Measurements from ENCODE around the gene PTN. TPM values are rescaled to one million over a fixed set of nuclear protein-coding genes. Genes with fewer than 3 reads are reported as not detected.

The PTN gene
- polyA plus RNA-seq, 2 of the 4 experiments (the other 2 are of a cell fraction), result not detected

GRCh38 chr7:137245890-137246289 is 97.6 kb downstream of the PTN start:
- ChIA-PET CTCF (no interaction called here), POLR2A (no interaction called here)
- H3K27ac ChIP-seq, result no peak overlapping the region
- 33% methylated on average over 2 of the region's 2 CpGs for WGBS (ENCODE audit: missing lambda C conversion rate)
- H3K9me3 ChIP-seq, result no peaks in the 10 kb centered on the region
- no peak for FAIRE-seq
- ATAC-seq, result no peak
- H3K4me1 ChIP-seq, result no peaks in the 10 kb centered on the region
- no peak overlapping the region for H3K4me3 ChIP-seq
- TF ChIP-seq REST (IDR thresholded peaks at IDR 0.05) (no peak), RNF2 (IDR thresholded peaks at IDR 0.05; ENCODE audit: borderline replicate concordance, low read depth) (no peak), CEBPB (IDR thresholded peaks at IDR 0.05) (no peak), SMC3 (IDR thresholded peaks at IDR 0.05) (no peak), NFE2L2 (conservative IDR thresholded peaks at IDR 0.05; ENCODE audit: low read length) (no peak), RCOR1 (IDR thresholded peaks at IDR 0.05; ENCODE audit: low read depth, low read length) (no peak), FOXS1 (CRISPR knock-in tag; IDR thresholded peaks at IDR 0.05) (no peak), ATOH8 (CRISPR knock-in tag; IDR thresholded peaks at IDR 0.05; ENCODE audit: low read depth) (no peak), CHD2 (IDR thresholded peaks at IDR 0.05; ENCODE audit: low read length, partially characterized antibody) (no peak), CTCF (IDR thresholded peaks at IDR 0.05) (no peak)
- no peak for DNase-seq (ENCODE audit: low read depth in 1 of 2, low spot score in 1 of 2)
- no peak overlapping the region for H3K4me2 ChIP-seq

GRCh38 chr7:137245186-137245585 is 98.3 kb downstream of the PTN start:
- ChIA-PET POLR2A (no interaction called here), CTCF (no interaction called here)
- FAIRE-seq (no peak), ATAC-seq (no peak), DNase-seq (ENCODE audit: low read depth in 1 of 2, low spot score in 1 of 2) (no peak)
- no peaks in the 10 kb centered on the region for H3K9me3 ChIP-seq
- H3K4me3 ChIP-seq, result no peak overlapping the region
- no peaks in the 10 kb centered on the region for H3K4me1 ChIP-seq
- WGBS (ENCODE audit: missing lambda C conversion rate), result 28% methylated on average over 4 of the region's 4 CpGs
- H3K27ac ChIP-seq, result no peak overlapping the region
- TF ChIP-seq HOXB13 (CRISPR knock-in tag; IDR thresholded peaks at IDR 0.05; ENCODE audit: low read depth) (no peak), USF2 (IDR thresholded peaks at IDR 0.05) (no peak), JUNB (IDR thresholded peaks at IDR 0.05) (no peak), PHF8 (IDR thresholded peaks at IDR 0.05; ENCODE audit: borderline replicate concordance, low read depth) (no peak), JUN (IDR thresholded peaks at IDR 0.05) (no peak), BCL3 (IDR thresholded peaks at IDR 0.05) (no peak), CBX8 (IDR thresholded peaks at IDR 0.05) (no peak), CHD2 (IDR thresholded peaks at IDR 0.05; ENCODE audit: low read length, partially characterized antibody) (no peak), ZSCAN20 (CRISPR knock-in tag; IDR thresholded peaks at IDR 0.05) (no peak), ATOH8 (CRISPR knock-in tag; IDR thresholded peaks at IDR 0.05; ENCODE audit: low read depth) (no peak), PBX3 (IDR thresholded peaks at IDR 0.05) (no peak)
- H3K4me2 ChIP-seq, result no peak overlapping the region
